Activated CD4-positive, alpha-beta T cell treated with anti-CD3 and anti-CD28 coated beads, Interleukin-2, amount 50 U/mL, for 24 hours (primary cell): ENCODE results near the gene PKHD1.

Experiments
- DNase-seq, 2 donors: peaks; one replicate each; pipeline ENCODE4 v3.0.0-alpha.2; 2020; ENCODE audit warnings: low read depth in 1 of 2, low spot score in 1 of 2

PKHD1 gene

DNA sequence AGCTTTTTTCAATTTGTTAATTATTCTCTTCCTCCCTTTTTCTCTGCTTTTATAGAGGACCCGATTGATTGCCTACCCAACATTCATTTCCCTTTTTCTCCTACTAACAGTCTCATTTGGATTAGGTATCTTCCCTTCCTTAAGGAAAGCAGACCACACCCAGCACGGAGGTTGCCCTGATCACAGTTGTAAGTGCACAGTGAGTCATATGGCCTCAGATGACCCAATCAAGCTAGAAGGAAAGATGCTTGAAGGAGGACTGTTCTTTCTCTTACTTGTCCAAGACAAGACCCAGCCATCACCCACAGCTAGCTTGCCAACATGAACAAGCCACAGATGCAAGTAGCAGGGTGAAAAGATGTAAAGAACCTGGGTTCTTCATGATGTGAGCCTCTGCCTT lies 518.6 kb downstream of the PKHD1 start:
- no peak for DNase-seq

GRCh38 chr6:51565472-51565871 lies 521.9 kb downstream of the PKHD1 start:
- no peak for DNase-seq
